SK-N-SH (cell line): ENCODE results near the gene KRAS. TPM values are rescaled to one million over a fixed set of nuclear protein-coding genes. Genes with fewer than 3 reads are reported as not detected.

Experiments
- CTCF ChIA-PET: fragments of 300-600, 350-600 bp; formaldehyde crosslinking; extraction: SDS; loops from one replicate; lab custom pipeline; 2021; lab: Yijun Ruan, JAX
- POLR2A ChIA-PET: fragments of 350-600 bp; sonication (Branson Sonifier 250); formaldehyde crosslinking; extraction: SDS; loops from one replicate; lab custom pipeline; 2020; ENCODE audit warnings: antibody characterized with exemption, inconsistent platforms; lab: Yijun Ruan, JAX
- DNase-seq: peaks from one replicate; pipeline ENCODE4 v3.0.0; 2012
- H2AFZ ChIP-seq: fragments of 200-600 bp; sonication (generic); 2 replicates; pipeline ENCODE4 v1.8.1; 2016; ENCODE audit warnings: antibody characterized with exemption, mild to moderate bottlenecking, low read depth
- H3F3A ChIP-seq: fragments of 200-600 bp; sonication (generic); replicated peaks from 2 replicates; pipeline ENCODE3; 2016; ENCODE audit warnings: antibody characterized with exemption, mild to moderate bottlenecking; ENCODE audit not compliant: insufficient read depth
- H3K27ac ChIP-seq, 2 experiments: fragments of 200-500 bp in 1 of 2; fragments of 200-600 bp in 1 of 2; sonication (Bioruptor generic) in 1 of 2; sonication (generic), shearing (Covaris generic) in 1 of 2; 2 replicates each; pipeline versions ENCODE4 v1.5.1 to v1.6.1; 2014 to 2016; ENCODE audit warnings: low read depth in 2 of 2, inconsistent platforms in 1 of 2, low read length in 1 of 2, mild to moderate bottlenecking in 1 of 2, mixed read lengths in 1 of 2
- H3K27me3 ChIP-seq: fragments of 200-600 bp; sonication (generic), shearing (Covaris generic); 2 replicates; pipeline ENCODE4 v1.6.1; 2016; ENCODE audit warnings: mixed run types; ENCODE audit not compliant: insufficient read depth
- H3K36me3 ChIP-seq, 2 experiments: fragments of 200-500 bp in 1 of 2; fragments of 200-600 bp in 1 of 2; sonication (Bioruptor generic) in 1 of 2; sonication (generic) in 1 of 2; replicated peaks in 1 of 2; 2 replicates each; pipeline versions ENCODE3 to v1.5.1; 2014 to 2016; ENCODE audit warnings: low read length in 1 of 2, mild to moderate bottlenecking in 1 of 2; ENCODE audit not compliant: insufficient read depth in 2 of 2, control insufficient read depth in 1 of 2
- H3K4me1 ChIP-seq, 2 experiments: fragments of 200-500 bp in 1 of 2; fragments of 200-600 bp in 1 of 2; sonication (Bioruptor generic) in 1 of 2; sonication (generic), shearing (Covaris generic) in 1 of 2; 2 replicates each; pipeline versions ENCODE4 v1.5.1 to v1.6.1; 2014 to 2016; ENCODE audit warnings: low read depth in 1 of 2, low read length in 1 of 2, mixed run types in 1 of 2; ENCODE audit not compliant: insufficient read depth in 2 of 2, control insufficient read depth in 1 of 2
- H3K4me2 ChIP-seq: fragments of 200-600 bp; sonication (generic), shearing (Covaris generic); 2 replicates; pipeline ENCODE4 v1.6.1; 2017; ENCODE audit warnings: mixed run types
- H3K4me3 ChIP-seq, 2 experiments: fragments of 200-500 bp in 1 of 2; fragments of 200-600 bp in 1 of 2; sonication (Bioruptor generic) in 1 of 2; sonication (generic), shearing (Covaris generic) in 1 of 2; 2 replicates each; pipeline versions ENCODE4 v1.5.1 to v1.8.1; 2014 to 2016; ENCODE audit warnings: low read depth in 2 of 2, inconsistent platforms in 1 of 2, low read length in 1 of 2, mild to moderate bottlenecking in 1 of 2, mixed read lengths in 1 of 2, moderate library complexity in 1 of 2
- H3K79me2 ChIP-seq: fragments of 200-600 bp; sonication (generic); 2 replicates; pipeline ENCODE4 v1.8.1; 2017; ENCODE audit warnings: mild to moderate bottlenecking; ENCODE audit not compliant: insufficient read depth
- H3K9ac ChIP-seq: fragments of 200-600 bp; sonication (generic); 2 replicates; pipeline ENCODE4 v1.6.1; 2017; ENCODE audit warnings: mixed run types
- H3K9me2 ChIP-seq: fragments of 200-600 bp; sonication (generic); 2 replicates; pipeline ENCODE4 v1.6.1; 2017; ENCODE audit warnings: mixed run types
- H3K9me3 ChIP-seq: fragments of 200-600 bp; sonication (generic); 2 replicates; pipeline ENCODE4 v1.6.1; 2017; ENCODE audit warnings: mixed run types, mild to moderate bottlenecking, moderate library complexity
- H4K20me1 ChIP-seq: fragments of 200-600 bp; sonication (generic); 2 replicates; pipeline ENCODE4 v1.6.1; 2017; ENCODE audit warnings: mild to moderate bottlenecking, mixed run types; ENCODE audit not compliant: insufficient read depth
- CHD2 ChIP-seq: fragments of 150-350 bp; IDR thresholded peaks from 2 replicates; pipeline ENCODE4 v1.6.1; 2018; ENCODE audit warnings: low read length; ENCODE audit not compliant: partially characterized antibody
- EZH2phosphoT487 ChIP-seq: fragments of 200-600 bp; sonication (generic); IDR thresholded peaks from 2 replicates; pipeline ENCODE4 v1.6.1; 2017; ENCODE audit warnings: low read depth, mixed run types, mild to moderate bottlenecking, antibody characterized with exemption, moderate library complexity, borderline replicate concordance
- FOXJ3 ChIP-seq: sonication (generic); formaldehyde crosslinking; IDR thresholded peaks from 2 replicates; pipeline ENCODE4 v1.5.1; 2020; ENCODE audit warnings: mild to moderate bottlenecking, missing genetic modification reagents
- FOXM1 ChIP-seq: IDR thresholded peaks from 2 replicates; pipeline ENCODE4 v1.4.0; 2012; ENCODE audit warnings: low read depth, mild to moderate bottlenecking
- GABPA ChIP-seq: IDR thresholded peaks from 2 replicates; pipeline ENCODE4 v1.4.0; 2012; ENCODE audit warnings: low read depth, mild to moderate bottlenecking
- GATA2 ChIP-seq: sonication (generic); formaldehyde crosslinking; IDR thresholded peaks from 2 replicates; pipeline ENCODE4 v1.5.0; 2020; ENCODE audit warnings: mild to moderate bottlenecking, missing genetic modification reagents
- MAX ChIP-seq: IDR thresholded peaks from 2 replicates; pipeline ENCODE4 v1.4.0; 2012; ENCODE audit warnings: low read depth
- MEF2A ChIP-seq: IDR thresholded peaks from 2 replicates; pipeline ENCODE4 v1.4.0; 2012; ENCODE audit warnings: low read depth, borderline replicate concordance
- MXI1 ChIP-seq: IDR thresholded peaks from 2 replicates; pipeline ENCODE4 v1.6.1; 2012; ENCODE audit warnings: mild to moderate bottlenecking, low read depth, low read length, improper control_type of control experiment
- RAD21 ChIP-seq: IDR thresholded peaks from 2 replicates; pipeline ENCODE4 v1.6.1; 2012; ENCODE audit warnings: mild to moderate bottlenecking, low read length
- RCOR1 ChIP-seq: fragments of 150-350 bp; IDR thresholded peaks from 2 replicates; pipeline ENCODE4 v1.6.1; 2017; ENCODE audit warnings: antibody characterized with exemption, low read length
- RFX5 ChIP-seq: IDR thresholded peaks from 2 replicates; pipeline ENCODE4 v1.6.1; 2012; ENCODE audit warnings: mild to moderate bottlenecking, improper control_type of control experiment, low read length
- RXRA ChIP-seq: IDR thresholded peaks from 2 replicates; pipeline ENCODE4 v1.4.0; 2012; ENCODE audit warnings: low read depth, mild to moderate bottlenecking, borderline replicate concordance
- SIN3A ChIP-seq: IDR thresholded peaks from 2 replicates; pipeline ENCODE4 v1.6.1; 2012; ENCODE audit warnings: low read depth, mild to moderate bottlenecking, low read length, moderate library complexity, borderline replicate concordance
- TAF1 ChIP-seq: IDR thresholded peaks from 2 replicates; pipeline ENCODE4 v1.6.1; 2012; ENCODE audit warnings: low read depth, mild to moderate bottlenecking, low read length, moderate library complexity, borderline replicate concordance
- TEAD4 ChIP-seq: IDR thresholded peaks from 2 replicates; pipeline ENCODE4 v1.4.0; 2012; ENCODE audit warnings: mild to moderate bottlenecking, borderline replicate concordance; ENCODE audit not compliant: insufficient read depth
- ZBTB33 ChIP-seq: IDR thresholded peaks from 2 replicates; pipeline ENCODE4 v1.4.0; 2012; ENCODE audit warnings: low read depth, borderline replicate concordance
- WGBS: methylation state at CpG from one replicate; pipeline ENCODE4 v1.1.6; 2017; ENCODE audit warnings: low lambda C conversion rate; 5-methylcytosine and 5-hydroxymethylcytosine counted together
- polyA plus RNA-seq, 3 experiments: library from polyadenylated mRNA; depleted of rRNA; stranded (reverse); fragments of >200 nt; gene quantifications; 2 replicates each; pipeline ENCODE4 v1.2.3, GENCODE V29; 2012

KRAS gene
- polyA plus RNA-seq, 1 of the 3 experiments (the other 2 are of a cell fraction): 8.0 TPM

GRCh38 chr12:25182765-25183164, 68.0 kb downstream of the KRAS start:
- no peak overlapping the region for H3K9ac ChIP-seq
- no peak overlapping the region for H2AFZ ChIP-seq
- no peaks in the 10 kb centered on the region for H3K9me2 ChIP-seq
- TF ChIP-seq RAD21: no peak
- no peak for TF ChIP-seq MXI1
- no peak for TF ChIP-seq SIN3A
- CTCF ChIA-PET: interaction anchor here (0.6 kb wide), 1 partner anchor 1476 kb away, joined by 4 read pairs; no protein-coding TSS in a partner anchor
- WGBS: 86% methylated on average over 3 of the region's 3 CpGs
- POLR2A ChIA-PET: no interaction called here
- peaks cover 11% of the 10 kb centered on the region; the same call in 1 of the 2 replicates for H3K9me3 ChIP-seq
- no peaks in the 10 kb centered on the region for H3K36me3 ChIP-seq
- no peaks in the 10 kb centered on the region for H3K27me3 ChIP-seq
- no peaks in the 10 kb centered on the region for H4K20me1 ChIP-seq
- H3K4me3 ChIP-seq: no peak overlapping the region
- DNase-seq: no peak
- H3K4me1 ChIP-seq: peaks cover 0 to 6% of the 10 kb centered on the region in 2 experiments; a peak in 1 of 4 replicates
- H3F3A ChIP-seq: peaks cover 9% of the 10 kb centered on the region
- H3K4me2 ChIP-seq: no peak overlapping the region
- H3K79me2 ChIP-seq: no peaks in the 10 kb centered on the region
- no peak overlapping the region for H3K27ac ChIP-seq

GRCh38 chr12:25162866-25163265, 87.9 kb downstream of the KRAS start:
- 89% methylated on average over 6 of the region's 6 CpGs for WGBS
- Histone ChIP-seq H3K4me1 (no peaks in the 10 kb centered on the region), H3K9me3 (no peaks in the 10 kb centered on the region; the same call in 1 of the 2 replicates), H3K9me2 (no peaks in the 10 kb centered on the region), H3K4me2 (no peak overlapping the region), H3K27ac (no peak overlapping the region), H4K20me1 (no peaks in the 10 kb centered on the region), H3K4me3 (no peak overlapping the region), H3K79me2 (no peaks in the 10 kb centered on the region), H3K9ac (no peak overlapping the region), H3F3A (no peaks in the 10 kb centered on the region), H3K36me3 (no peaks in the 10 kb centered on the region), H2AFZ (no peak overlapping the region), H3K27me3 (no peaks in the 10 kb centered on the region; the same call in 1 of the 2 replicates)
- no peak for DNase-seq
- ChIA-PET POLR2A (no interaction called here), CTCF (interaction anchor here (0.8 to 1.4 kb wide), 3 partner anchors 8 to 171 kb away, joined by 3 to 6 read pairs (median 3); no protein-coding TSS in a partner anchor)
- TF ChIP-seq EZH2phosphoT487: no peak
- TF ChIP-seq MAX: no peak
- no peak for TF ChIP-seq RCOR1
- no peak for TF ChIP-seq RAD21
- TF ChIP-seq MEF2A: no peak
- no peak for TF ChIP-seq CHD2
- TF ChIP-seq RXRA: no peak
- no peak for TF ChIP-seq TAF1
- TF ChIP-seq FOXJ3: no peak
- no peak for TF ChIP-seq FOXM1
- no peak for TF ChIP-seq GATA2 (CRISPR knock-in tag)
- TF ChIP-seq TEAD4: no peak
- TF ChIP-seq RFX5: no peak
- no peak for TF ChIP-seq MXI1
- no peak for TF ChIP-seq GABPA
- TF ChIP-seq ZBTB33: no peak
